ENCODE results near the gene PDE8A. TPM values are rescaled to one million over a fixed set of nuclear protein-coding genes. Genes with fewer than 3 reads are reported as not detected.

Gene PDE8A
- total RNA-seq, 1 donor from 2014 or later, result 11.4 TPM

- H3K27ac ChIP-seq, result no peak overlapping the region
- H3K79me2 ChIP-seq (ENCODE audit: low read depth), result no peaks in the 10 kb centered on the region
- H3F3A ChIP-seq (ENCODE audit: low read depth), result no peaks in the 10 kb centered on the region
- no peak overlapping the region for H3K4me2 ChIP-seq
- peaks cover 2% of the 10 kb centered on the region for H3K27me3 Mint-ChIP-seq (ENCODE audit: insufficient read depth, low read depth)
- H3K27ac Mint-ChIP-seq, result no peak overlapping the region
- no peak for TF ChIP-seq EZH2phosphoT487 (IDR thresholded peaks at IDR 0.05)
- TF ChIP-seq CTCF (IDR thresholded peaks at IDR 0.05), result no peak
- TF ChIP-seq EZH2 (IDR thresholded peaks at IDR 0.05), result no peak
- H3K4me1 ChIP-seq, result peaks cover 35% of the 10 kb centered on the region
- no peak overlapping the region for H3K4me3 Mint-ChIP-seq
- H3K4me3 ChIP-seq, result no peak overlapping the region
- no peaks in the 10 kb centered on the region for H3K36me3 Mint-ChIP-seq
- peaks cover 4% of the 10 kb centered on the region for H3K9me3 Mint-ChIP-seq
- DNase-seq (ENCODE audit: low spot score), result no peak
- peaks cover 6% of the 10 kb centered on the region for H3K4me1 Mint-ChIP-seq
- H3K36me3 ChIP-seq, result no peaks in the 10 kb centered on the region
- no peaks in the 10 kb centered on the region for H3K27me3 ChIP-seq
- no peak overlapping the region for H2AFZ ChIP-seq (replicated peaks)
- no peaks in the 10 kb centered on the region for H3K9me3 ChIP-seq (ENCODE audit: low read depth)
- H3K9ac ChIP-seq, result no peak overlapping the region
- no peaks in the 10 kb centered on the region for H4K20me1 ChIP-seq (ENCODE audit: low read depth)
Measured at GRCh38 chr15:85026304-85027032, 44.8 kb downstream of the PDE8A start.

GRCh38 chr15:85027033-85027380 lies 45.4 kb downstream of the PDE8A start:
- no peaks in the 10 kb centered on the region for H3K79me2 ChIP-seq (ENCODE audit: low read depth)
- no peak overlapping the region for H3K27ac ChIP-seq
- no peak overlapping the region for H3K4me3 ChIP-seq
- TF ChIP-seq CTCF (IDR thresholded peaks at IDR 0.05) (no peak), EZH2 (IDR thresholded peaks at IDR 0.05) (no peak), EZH2phosphoT487 (IDR thresholded peaks at IDR 0.05) (no peak)
- H3K9ac ChIP-seq, result no peak overlapping the region
- H2AFZ ChIP-seq (replicated peaks), result no peak overlapping the region
- no peaks in the 10 kb centered on the region for H3K27me3 ChIP-seq
- Mint-ChIP-seq H3K27me3 (ENCODE audit: insufficient read depth, low read depth) (peaks cover 2% of the 10 kb centered on the region), H3K36me3 (no peaks in the 10 kb centered on the region), H3K27ac (no peak overlapping the region), H3K9me3 (peaks cover 4% of the 10 kb centered on the region), H3K4me1 (peaks cover 6% of the 10 kb centered on the region), H3K4me3 (no peak overlapping the region)
- no peak overlapping the region for H3K4me2 ChIP-seq
- no peaks in the 10 kb centered on the region for H3K9me3 ChIP-seq (ENCODE audit: low read depth)
- no peaks in the 10 kb centered on the region for H4K20me1 ChIP-seq (ENCODE audit: low read depth)
- H3F3A ChIP-seq (ENCODE audit: low read depth), result no peaks in the 10 kb centered on the region
- H3K4me1 ChIP-seq, result peaks cover 40% of the 10 kb centered on the region
- DNase-seq (ENCODE audit: low spot score), result no peak
- no peaks in the 10 kb centered on the region for H3K36me3 ChIP-seq

- Histone ChIP-seq H3K9ac (no peak overlapping the region), H3K4me3 (no peak overlapping the region), H3K79me2 (ENCODE audit: low read depth) (no peaks in the 10 kb centered on the region), H3K9me3 (ENCODE audit: low read depth) (no peaks in the 10 kb centered on the region), H3K27me3 (no peaks in the 10 kb centered on the region), H2AFZ (replicated peaks) (no peak overlapping the region), H3F3A (ENCODE audit: low read depth) (no peaks in the 10 kb centered on the region), H3K36me3 (no peaks in the 10 kb centered on the region), H3K27ac (no peak overlapping the region), H4K20me1 (ENCODE audit: low read depth) (no peaks in the 10 kb centered on the region), H3K4me2 (no peak overlapping the region), H3K4me1 (peaks cover 40% of the 10 kb centered on the region)
- H3K27me3 Mint-ChIP-seq (ENCODE audit: insufficient read depth, low read depth), result no peaks in the 10 kb centered on the region
- TF ChIP-seq EZH2phosphoT487 (IDR thresholded peaks at IDR 0.05) (no peak), CTCF (IDR thresholded peaks at IDR 0.05) (no peak), EZH2 (IDR thresholded peaks at IDR 0.05) (no peak)
- no peak overlapping the region for H3K4me3 Mint-ChIP-seq
- no peak overlapping the region for H3K27ac Mint-ChIP-seq
- no peaks in the 10 kb centered on the region for H3K36me3 Mint-ChIP-seq
- H3K4me1 Mint-ChIP-seq, result peaks cover 6% of the 10 kb centered on the region
- peaks cover 4% of the 10 kb centered on the region for H3K9me3 Mint-ChIP-seq
- no peak for DNase-seq (ENCODE audit: low spot score)
Measured at GRCh38 chr15:85027421-85027820, 45.8 kb downstream of the PDE8A start.

Measured in neural progenitor cell (in vitro differentiated cells).